Caco-2 (cell line): ENCODE data around the gene TTC28. TPM values are rescaled to one million over a fixed set of nuclear protein-coding genes. Genes with fewer than 3 reads are reported as not detected.

Experiments used
- BruUV-seq: library from RNA; stranded (reverse); fragments of 400-500 nt; replicated peaks from 2 replicates; lab custom pipeline; 2021; lab: Mats Ljungman, UMichigan
- CTCF ChIA-PET: fragments of 300-600 bp; sonication (Branson Sonifier 250); formaldehyde crosslinking; loops from one replicate; lab custom pipeline; 2022; ENCODE audit warnings: antibody characterized with exemption; lab: Charles Lee
- POLR2A ChIA-PET: fragments of 300-600 bp; sonication (Branson Sonifier 250); formaldehyde crosslinking; loops from one replicate; lab custom pipeline; 2022; ENCODE audit warnings: antibody characterized with exemption; lab: Charles Lee
- DNase-seq, 2 experiments: peaks; one replicate each; pipeline versions ENCODE4 v3.0.0 to v3.0.0-alpha.2; 2020 to 2022
- H3K27me3 ChIP-seq: replicated peaks from 2 replicates; pipeline ENCODE4 v1.6.0; 2011; ENCODE audit warnings: low read length; ENCODE audit not compliant: control insufficient read depth, insufficient read depth
- H3K36me3 ChIP-seq: 2 replicates; pipeline ENCODE4 v1.5.1; 2011; ENCODE audit warnings: low read length; ENCODE audit not compliant: control insufficient read depth, insufficient read depth
- H3K4me1 ChIP-seq: fragments of 250-450 bp; sonication (Bioruptor Pico); 2 replicates; pipeline ENCODE4 v1.5.1; 2020; ENCODE audit warnings: mild to moderate bottlenecking
- H3K4me3 ChIP-seq: 2 replicates; pipeline ENCODE4 v1.5.1; 2011; ENCODE audit warnings: low read depth, mild to moderate bottlenecking, control low read depth, low read length
- H3K9me3 ChIP-seq: fragments of 250-450 bp; sonication (Bioruptor Pico); 2 replicates; pipeline ENCODE4 v1.5.1; 2020; ENCODE audit warnings: mild to moderate bottlenecking, moderate library complexity
- H3K27ac Mint-ChIP-seq: one replicate; pipeline ENCODE4 v1.8.0; 2022; ENCODE audit warnings: mixed read lengths; ENCODE audit not compliant: unreplicated experiment
- H3K27me3 Mint-ChIP-seq: one replicate; pipeline ENCODE4 v1.8.0; 2022; ENCODE audit warnings: mixed read lengths; ENCODE audit not compliant: insufficient read depth, unreplicated experiment
- H3K36me3 Mint-ChIP-seq: one replicate; pipeline ENCODE4 v1.8.0; 2022; ENCODE audit warnings: mild to moderate bottlenecking, mixed read lengths; ENCODE audit not compliant: insufficient read depth, unreplicated experiment
- H3K4me1 Mint-ChIP-seq: one replicate; pipeline ENCODE4 v1.8.0; 2022; ENCODE audit warnings: low read depth, mixed read lengths; ENCODE audit not compliant: unreplicated experiment
- H3K4me3 Mint-ChIP-seq: one replicate; pipeline ENCODE4 v1.8.0; 2022; ENCODE audit warnings: mild to moderate bottlenecking, moderate library complexity, mixed read lengths; ENCODE audit not compliant: unreplicated experiment
- H3K9me3 Mint-ChIP-seq: one replicate; pipeline ENCODE4 v1.8.0; 2022; ENCODE audit warnings: mixed read lengths; ENCODE audit not compliant: unreplicated experiment
- intact Hi-C: fragments of 100-400 bp; cut with micrococcal nuclease; formaldehyde crosslinking; loops from one replicate; pipeline ENCODE4 v1.10.0; 2022; ENCODE audit not compliant: unreplicated experiment
- total RNA-seq: library from RNA; stranded (reverse); gene quantifications from 2 replicates; pipeline ENCODE4 v1.2.3, GENCODE V29; 2022
- TF ChIP-seq, protein P1 (sequence below), 2 experiments: fragments of 200-600 bp in 1 of 2; IDR thresholded peaks; 1 replicate in 1 of 2; 2 replicates in 1 of 2; pipeline versions ENCODE4 v1.5.1 to v1.8.0; 2011 to 2022; ENCODE audit warnings: antibody characterized with exemption in 1 of 2, control low read depth in 1 of 2, inconsistent platforms in 1 of 2, low read depth in 1 of 2, low read length in 1 of 2, mild to moderate bottlenecking in 1 of 2, moderate library complexity in 1 of 2; ENCODE audit not compliant: insufficient read depth in 1 of 2, severe bottlenecking in 1 of 2, unreplicated experiment in 1 of 2

The TTC28 gene
- total RNA-seq, 1 experiment from 2014 or later: 12.0 TPM

- Mint-ChIP-seq H3K27me3 (peaks cover 2% of the 10 kb centered on the region), H3K4me3 (no peak overlapping the region), H3K9me3 (no peaks in the 10 kb centered on the region), H3K27ac (no peak overlapping the region), H3K36me3 (no peaks in the 10 kb centered on the region), H3K4me1 (no peaks in the 10 kb centered on the region)
- no peaks in the 10 kb centered on the region for H3K27me3 ChIP-seq
- no peak for DNase-seq
- intact Hi-C loops: loop anchor here (5.0 to 10.0 kb wide), 2 partner anchors 440 to 643 kb away; no protein-coding TSS in a partner anchor
- ChIA-PET POLR2A (no interaction called here), CTCF (interaction anchor here (0.7 kb wide), 1 partner anchor 228 kb away, joined by 3 read pairs; no protein-coding TSS in a partner anchor)
- no peaks in the 10 kb centered on the region for H3K36me3 ChIP-seq
- TF ChIP-seq, protein P1, sequence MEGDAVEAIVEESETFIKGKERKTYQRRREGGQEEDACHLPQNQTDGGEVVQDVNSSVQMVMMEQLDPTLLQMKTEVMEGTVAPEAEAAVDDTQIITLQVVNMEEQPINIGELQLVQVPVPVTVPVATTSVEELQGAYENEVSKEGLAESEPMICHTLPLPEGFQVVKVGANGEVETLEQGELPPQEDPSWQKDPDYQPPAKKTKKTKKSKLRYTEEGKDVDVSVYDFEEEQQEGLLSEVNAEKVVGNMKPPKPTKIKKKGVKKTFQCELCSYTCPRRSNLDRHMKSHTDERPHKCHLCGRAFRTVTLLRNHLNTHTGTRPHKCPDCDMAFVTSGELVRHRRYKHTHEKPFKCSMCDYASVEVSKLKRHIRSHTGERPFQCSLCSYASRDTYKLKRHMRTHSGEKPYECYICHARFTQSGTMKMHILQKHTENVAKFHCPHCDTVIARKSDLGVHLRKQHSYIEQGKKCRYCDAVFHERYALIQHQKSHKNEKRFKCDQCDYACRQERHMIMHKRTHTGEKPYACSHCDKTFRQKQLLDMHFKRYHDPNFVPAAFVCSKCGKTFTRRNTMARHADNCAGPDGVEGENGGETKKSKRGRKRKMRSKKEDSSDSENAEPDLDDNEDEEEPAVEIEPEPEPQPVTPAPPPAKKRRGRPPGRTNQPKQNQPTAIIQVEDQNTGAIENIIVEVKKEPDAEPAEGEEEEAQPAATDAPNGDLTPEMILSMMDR (IDR thresholded peaks at IDR 0.05; ENCODE audit: insufficient read depth in 1 of 2, low read depth in 1 of 2, low read length in 1 of 2, severe bottlenecking in 1 of 2, unreplicated experiment in 1 of 2): no peak
- no peak overlapping the region for H3K4me3 ChIP-seq
- H3K9me3 ChIP-seq: no peaks in the 10 kb centered on the region
- no peaks in the 10 kb centered on the region for H3K4me1 ChIP-seq
- no TSS peak for BruUV-seq
Measured at GRCh38 chr22:28601915-28602314, 77.7 kb downstream of the TTC28 start.

DNA sequence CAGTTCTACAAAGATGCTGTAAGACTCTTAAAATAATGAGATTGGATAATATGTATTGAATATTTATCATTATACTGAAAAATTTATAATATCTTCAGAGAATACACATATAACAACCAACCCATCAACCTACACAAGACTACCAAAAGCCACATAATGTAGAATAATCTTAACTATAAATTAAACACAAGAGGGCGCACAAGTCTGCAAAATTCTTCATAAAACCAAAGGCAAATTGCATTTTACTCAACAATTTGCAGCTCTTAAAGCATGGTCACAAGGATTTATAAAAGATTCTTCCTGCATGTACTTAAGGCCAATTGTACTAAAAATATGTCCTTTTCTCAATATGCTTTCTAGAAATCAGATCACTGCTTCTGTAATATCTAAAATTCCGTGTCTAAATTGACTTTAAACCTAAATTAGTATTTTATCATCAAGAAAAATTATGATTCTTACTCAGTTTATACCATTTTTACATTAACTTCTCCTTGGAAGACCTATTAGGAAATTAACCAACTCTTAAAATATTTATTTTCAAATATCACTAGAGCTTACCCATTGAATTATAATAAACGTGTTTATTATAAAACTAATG lies 79.0 kb downstream of the TTC28 start:
- no peaks in the 10 kb centered on the region for H3K36me3 Mint-ChIP-seq
- no peaks in the 10 kb centered on the region for H3K4me1 Mint-ChIP-seq
- BruUV-seq: no TSS peak
- TF ChIP-seq, protein P1 (IDR thresholded peaks at IDR 0.05; ENCODE audit: insufficient read depth in 1 of 2, low read depth in 1 of 2, low read length in 1 of 2, severe bottlenecking in 1 of 2, unreplicated experiment in 1 of 2): peak; percentile 41 to 66
- Histone ChIP-seq H3K9me3 (no peaks in the 10 kb centered on the region), H3K4me1 (no peaks in the 10 kb centered on the region), H3K27me3 (no peaks in the 10 kb centered on the region), H3K4me3 (no peak overlapping the region), H3K36me3 (no peaks in the 10 kb centered on the region)
- peak in 1 of 2 experiments; percentile 44 for DNase-seq
- H3K27me3 Mint-ChIP-seq: peaks cover 6% of the 10 kb centered on the region
- no peaks in the 10 kb centered on the region for H3K9me3 Mint-ChIP-seq
- CTCF ChIA-PET: interaction anchor here (0.7 to 1.3 kb wide), 7 partner anchors 18 to 554 kb away, joined by 3 to 8 read pairs (median 3); no protein-coding TSS in a partner anchor
- no peak overlapping the region for H3K4me3 Mint-ChIP-seq
- POLR2A ChIA-PET: interaction anchor here (0.6 kb wide), 1 partner anchor 62 kb away, joined by 6 read pairs; no protein-coding TSS in a partner anchor
- no peak overlapping the region for H3K27ac Mint-ChIP-seq
- intact Hi-C loops: loop anchor here (1.0 to 10.0 kb wide), 3 partner anchors 229 to 644 kb away; no protein-coding TSS in a partner anchor

- no peak overlapping the region for H3K4me3 ChIP-seq
- no peak for DNase-seq
- H3K4me1 Mint-ChIP-seq: no peaks in the 10 kb centered on the region
- H3K9me3 Mint-ChIP-seq: no peaks in the 10 kb centered on the region
- H3K36me3 Mint-ChIP-seq: no peaks in the 10 kb centered on the region
- H3K4me1 ChIP-seq: no peaks in the 10 kb centered on the region
- intact Hi-C loops: loop anchor here (1.0 to 10.0 kb wide), 4 partner anchors 230 to 715 kb away; no protein-coding TSS in a partner anchor
- no peaks in the 10 kb centered on the region for H3K36me3 ChIP-seq
- TF ChIP-seq, protein P1 (IDR thresholded peaks at IDR 0.05; ENCODE audit: insufficient read depth in 1 of 2, low read depth in 1 of 2, low read length in 1 of 2, severe bottlenecking in 1 of 2, unreplicated experiment in 1 of 2): no peak
- no peak overlapping the region for H3K27ac Mint-ChIP-seq
- H3K9me3 ChIP-seq: no peaks in the 10 kb centered on the region
- ChIA-PET POLR2A (no interaction called here), CTCF (interaction anchor here (0.5 to 1.3 kb wide), 5 partner anchors 184 to 554 kb away, joined by 3 to 8 read pairs (median 3); no protein-coding TSS in a partner anchor)
- H3K27me3 Mint-ChIP-seq: peaks cover 6% of the 10 kb centered on the region
- no TSS peak for BruUV-seq
- no peaks in the 10 kb centered on the region for H3K27me3 ChIP-seq
- H3K4me3 Mint-ChIP-seq: no peak overlapping the region
Measured at GRCh38 chr22:28599693-28600092, 79.9 kb downstream of the TTC28 start.
